ENCODE measurements around the gene TRPV2. TPM values are rescaled to one million over a fixed set of nuclear protein-coding genes. Genes with fewer than 3 reads are reported as not detected.

TRPV2 gene
- polyA plus RNA-seq, 6 donors from 2014 or later: 36.2 to 59.9 (median 44.0) TPM

DNA sequence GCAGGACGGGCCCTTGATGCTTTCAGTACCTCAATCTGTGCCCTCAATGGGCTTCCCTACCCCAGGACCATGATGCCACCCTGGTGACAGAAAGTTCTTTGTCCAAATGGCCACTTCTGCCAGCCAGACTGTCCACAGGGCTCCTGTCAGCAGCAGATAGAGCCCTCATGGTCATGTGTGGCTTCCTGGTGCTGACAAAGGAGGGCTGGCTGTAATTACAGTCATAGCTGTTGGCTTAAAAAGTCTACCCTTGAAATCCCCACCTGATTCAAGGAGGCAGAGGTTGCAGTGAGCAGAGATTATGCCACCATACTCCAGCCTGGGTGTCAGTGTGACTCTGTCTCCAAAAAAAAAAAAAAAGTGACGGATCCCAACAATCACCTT, 3.3 kb downstream of the TRPV2 start:
- peak overlapping the region in 1 of 8 donors; percentile 68 for H3K4me3 Mint-ChIP-seq
- H3K36me3 Mint-ChIP-seq: no peaks in the 10 kb centered on the region
- DNase-seq (no peak), ATAC-seq (ENCODE audit: low read depth in 2 of 2) (no peak)
- peaks cover 27 to 54% (median 38%) of the 10 kb centered on the region in 3 donors for H3K4me1 Mint-ChIP-seq
- H3K9me3 Mint-ChIP-seq: no peaks in the 10 kb centered on the region
- H3K27ac Mint-ChIP-seq: peak overlapping the region in 2 of 6 donors; percentile 16 to 50
- H3K27me3 Mint-ChIP-seq: no peaks in the 10 kb centered on the region

GRCh38 chr17:16419074-16419928, 3.9 kb downstream of the TRPV2 start:
- no peaks in the 10 kb centered on the region for H3K27me3 Mint-ChIP-seq
- H3K9me3 Mint-ChIP-seq: no peaks in the 10 kb centered on the region
- peak overlapping the region in 4 of 8 donors; percentile 41 to 68 (median 55) for H3K4me3 Mint-ChIP-seq
- peaks cover 24 to 51% (median 38%) of the 10 kb centered on the region in 3 donors for H3K4me1 Mint-ChIP-seq
- ATAC-seq (ENCODE audit: low read depth in 2 of 2): no peak
- no peak for DNase-seq
- H3K36me3 Mint-ChIP-seq: no peaks in the 10 kb centered on the region
- peak overlapping the region in 3 of 6 donors; percentile 29 to 74 (median 50) for H3K27ac Mint-ChIP-seq

- peaks cover 19 to 45% (median 34%) of the 10 kb centered on the region in 3 donors for H3K4me1 Mint-ChIP-seq
- H3K27ac Mint-ChIP-seq: peak overlapping the region in 2 of 6 donors; percentile 50 to 72
- no peaks in the 10 kb centered on the region for H3K9me3 Mint-ChIP-seq
- ATAC-seq (ENCODE audit: low read depth in 2 of 2) (no peak), DNase-seq (no peak)
- H3K4me3 Mint-ChIP-seq: no peak overlapping the region
- no peaks in the 10 kb centered on the region for H3K36me3 Mint-ChIP-seq
- H3K27me3 Mint-ChIP-seq: no peaks in the 10 kb centered on the region
Observed at GRCh38 chr17:16419929-16420271, 4.5 kb downstream of the TRPV2 start.

GRCh38 chr17:16422416-16422815, 7.0 kb downstream of the TRPV2 start:
- no peaks in the 10 kb centered on the region for H3K9me3 Mint-ChIP-seq
- ATAC-seq (ENCODE audit: low read depth in 2 of 2): no peak
- H3K36me3 Mint-ChIP-seq: no peaks in the 10 kb centered on the region
- H3K4me3 Mint-ChIP-seq: no peak overlapping the region
- peaks cover 9 to 23% (median 17%) of the 10 kb centered on the region in 3 donors for H3K4me1 Mint-ChIP-seq
- DNase-seq: no peak
- H3K27ac Mint-ChIP-seq: no peak overlapping the region
- H3K27me3 Mint-ChIP-seq: no peaks in the 10 kb centered on the region

- no peak overlapping the region for H3K4me3 Mint-ChIP-seq
- H3K27ac Mint-ChIP-seq: peak overlapping the region in 1 of 6 donors; percentile 38
- no peaks in the 10 kb centered on the region for H3K9me3 Mint-ChIP-seq
- no peaks in the 10 kb centered on the region for H3K27me3 Mint-ChIP-seq
- DNase-seq (no peak), ATAC-seq (ENCODE audit: low read depth in 2 of 2) (no peak)
- peaks cover 9 to 19% (median 13%) of the 10 kb centered on the region in 3 donors for H3K4me1 Mint-ChIP-seq
- no peaks in the 10 kb centered on the region for H3K36me3 Mint-ChIP-seq
Observed at GRCh38 chr17:16423226-16423872, 8.0 kb downstream of the TRPV2 start.

DNA sequence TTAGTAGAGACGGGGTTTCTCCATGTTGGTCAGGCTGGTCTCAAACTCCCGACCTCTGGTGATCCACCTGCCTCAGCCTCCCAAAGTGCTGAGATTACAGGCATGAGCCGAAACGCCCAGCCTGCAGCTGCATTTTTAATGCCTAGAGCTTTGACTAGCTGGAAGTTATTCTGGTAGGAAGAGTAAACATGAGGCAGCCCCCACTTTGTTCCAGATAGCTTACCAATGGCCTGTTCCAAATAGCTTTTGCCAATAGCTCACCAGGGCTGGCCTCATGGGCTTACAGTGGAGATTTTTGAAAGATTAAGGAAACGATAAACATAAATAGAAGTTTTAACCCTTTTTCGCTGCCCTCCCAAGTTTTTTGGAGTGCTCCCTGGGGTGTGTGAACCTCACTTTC, 9.8 kb downstream of the TRPV2 start:
- no peak for DNase-seq
- Mint-ChIP-seq H3K4me3 (no peak overlapping the region), H3K9me3 (no peaks in the 10 kb centered on the region), H3K4me1 (peaks cover 0 to 6% (median 3%) of the 10 kb centered on the region in 3 donors), H3K27me3 (no peaks in the 10 kb centered on the region), H3K36me3 (peaks cover 5 to 12% of the 10 kb centered on the region in 2 donors), H3K27ac (peak overlapping the region in 1 of 6 donors; percentile 42)
- ATAC-seq (ENCODE audit: low read depth in 2 of 2): no peak

GRCh38 chr17:16425698-16426659, 10.6 kb downstream of the TRPV2 start:
- ATAC-seq (ENCODE audit: low read depth in 2 of 2): no peak
- peaks cover 0 to 3% (median under 1%) of the 10 kb centered on the region in 3 donors for H3K4me1 Mint-ChIP-seq
- no peak overlapping the region for H3K4me3 Mint-ChIP-seq
- H3K9me3 Mint-ChIP-seq: no peaks in the 10 kb centered on the region
- H3K36me3 Mint-ChIP-seq: peaks cover 5 to 12% of the 10 kb centered on the region in 2 donors
- no peaks in the 10 kb centered on the region for H3K27me3 Mint-ChIP-seq
- no peak for DNase-seq
- H3K27ac Mint-ChIP-seq: peak overlapping the region in 1 of 6 donors; percentile 44

DNA sequence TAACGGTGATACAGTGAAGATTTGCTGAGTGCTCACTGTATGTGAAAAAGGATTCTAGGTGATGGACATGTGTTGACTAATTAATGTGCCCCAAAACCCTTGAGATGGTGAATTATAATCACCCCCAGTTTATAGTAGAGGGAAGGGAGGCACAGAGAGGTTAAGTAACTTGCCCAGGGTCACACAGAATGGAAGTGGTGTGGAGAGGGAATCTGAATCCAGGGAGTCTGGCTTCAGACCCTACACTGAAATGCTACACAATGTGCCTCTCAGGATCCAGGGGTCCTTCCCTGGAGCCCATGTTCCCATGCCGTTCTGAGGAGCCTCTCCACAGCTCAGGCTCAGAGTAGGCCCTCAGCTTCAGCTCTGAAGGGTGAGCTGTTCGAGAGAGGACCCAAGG, 11.6 kb downstream of the TRPV2 start:
- Mint-ChIP-seq H3K4me3 (no peak overlapping the region), H3K27me3 (no peaks in the 10 kb centered on the region), H3K4me1 (peaks cover 0 to 3% (median 0%) of the 10 kb centered on the region in 3 donors), H3K9me3 (no peaks in the 10 kb centered on the region), H3K27ac (no peak overlapping the region), H3K36me3 (peaks cover 5 to 12% of the 10 kb centered on the region in 2 donors)
- no peak for ATAC-seq (ENCODE audit: low read depth in 2 of 2)
- DNase-seq: no peak

- H3K27me3 Mint-ChIP-seq: no peaks in the 10 kb centered on the region
- H3K9me3 Mint-ChIP-seq: no peaks in the 10 kb centered on the region
- no peak for DNase-seq
- H3K27ac Mint-ChIP-seq: peak overlapping the region in 2 of 6 donors; percentile 21 to 37
- H3K4me1 Mint-ChIP-seq: peaks cover 0 to 3% (median 0%) of the 10 kb centered on the region in 3 donors
- no peak overlapping the region for H3K4me3 Mint-ChIP-seq
- peaks cover 5 to 12% of the 10 kb centered on the region in 2 donors for H3K36me3 Mint-ChIP-seq
- ATAC-seq (ENCODE audit: low read depth in 2 of 2): peak; percentile 48 to 51
Observed at GRCh38 chr17:16428098-16428882, 12.9 kb downstream of the TRPV2 start.

DNA sequence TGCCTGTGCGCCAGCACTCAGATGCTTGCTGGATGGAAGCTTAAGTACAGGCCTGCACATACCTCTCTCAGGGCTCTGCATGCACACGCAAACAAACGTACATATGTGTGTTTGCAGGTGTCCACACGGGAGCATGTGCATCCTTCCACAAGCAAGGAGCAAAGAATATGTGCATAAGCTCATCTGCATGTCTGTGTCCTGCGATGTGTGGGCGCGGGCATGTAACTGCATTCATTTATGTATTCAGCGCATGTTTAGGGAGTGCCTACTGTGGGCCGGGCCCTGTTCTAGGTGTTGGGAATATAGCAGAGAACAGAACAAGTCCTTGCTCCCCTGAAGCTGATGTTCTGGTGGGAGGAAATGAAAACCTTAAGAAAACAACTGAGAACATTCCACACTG, 13.7 kb downstream of the TRPV2 start:
- Mint-ChIP-seq H3K4me1 (peaks cover 0 to 3% (median 0%) of the 10 kb centered on the region in 3 donors), H3K27ac (peak overlapping the region in 2 of 6 donors; percentile 8 to 47), H3K4me3 (no peak overlapping the region), H3K9me3 (no peaks in the 10 kb centered on the region), H3K27me3 (no peaks in the 10 kb centered on the region), H3K36me3 (peaks cover 5 to 12% of the 10 kb centered on the region in 2 donors)
- no peak for DNase-seq
- no peak for ATAC-seq (ENCODE audit: low read depth in 2 of 2)

GRCh38 chr17:16430650-16431049, 15.3 kb downstream of the TRPV2 start:
- peaks cover 3 to 7% (median 5%) of the 10 kb centered on the region in 3 donors for H3K4me1 Mint-ChIP-seq
- no peaks in the 10 kb centered on the region for H3K27me3 Mint-ChIP-seq
- H3K36me3 Mint-ChIP-seq: peaks cover 5 to 12% of the 10 kb centered on the region in 2 donors
- ATAC-seq (ENCODE audit: low read depth in 2 of 2) (no peak), DNase-seq (no peak)
- H3K4me3 Mint-ChIP-seq: no peak overlapping the region
- no peaks in the 10 kb centered on the region for H3K9me3 Mint-ChIP-seq
- no peak overlapping the region for H3K27ac Mint-ChIP-seq

GRCh38 chr17:16432017-16432416, 16.6 kb downstream of the TRPV2 start:
- H3K27me3 Mint-ChIP-seq: no peaks in the 10 kb centered on the region
- H3K36me3 Mint-ChIP-seq: peaks cover 5 to 12% of the 10 kb centered on the region in 2 donors
- no peak for DNase-seq
- no peak overlapping the region for H3K27ac Mint-ChIP-seq
- no peaks in the 10 kb centered on the region for H3K9me3 Mint-ChIP-seq
- H3K4me3 Mint-ChIP-seq: no peak overlapping the region
- H3K4me1 Mint-ChIP-seq: peaks cover 8 to 14% (median 12%) of the 10 kb centered on the region in 3 donors
- no peak for ATAC-seq (ENCODE audit: low read depth in 2 of 2)

Data from naive B cell (primary cell).